GM19463 (cell line): Measurements from ENCODE around the gene HSPB1.
"Not testable (repeated sequence)": the region's sequence is repeated elsewhere in the genome, so short reads cannot be mapped to it uniquely, and the experiment has no call there.

Experiments
- ATAC-seq: cut with Tn5 transposase; IDR thresholded peaks from one replicate; pipeline ENCODE4 v1.9.1; 2021; ENCODE audit warnings: mild to moderate bottlenecking, moderate library complexity; ENCODE audit not compliant: unreplicated experiment

Gene HSPB1

GRCh38 chr7:76302347-76303201 lies at the start of gene HSPB1:
HSPB1 (plus strand) TSS chr7:76302673; CDS start chr7:76302713, 40 bp downstream.
- ATAC-seq = peak; percentile 68

GRCh38 chr7:76254781-76255180 lies 47.7 kb upstream of the HSPB1 start:
- ATAC-seq = no peak

- no peak for ATAC-seq
Observed at GRCh38 chr7:76257973-76258372, 44.5 kb upstream of the HSPB1 start.

GRCh38 chr7:76259124-76260093 lies 43.1 kb upstream of the HSPB1 start:
- no peak for ATAC-seq

GRCh38 chr7:76260171-76260703 lies 42.2 kb upstream of the HSPB1 start:
- no peak for ATAC-seq

GRCh38 chr7:76261329-76261728 lies 41.1 kb upstream of the HSPB1 start:
- ATAC-seq = no peak

GRCh38 chr7:76261931-76262330 lies 40.5 kb upstream of the HSPB1 start:
- no peak for ATAC-seq

GRCh38 chr7:76262683-76263402 lies 39.6 kb upstream of the HSPB1 start:
- peak; percentile 58 for ATAC-seq

GRCh38 chr7:76265299-76265698 lies 37.2 kb upstream of the HSPB1 start:
- no peak for ATAC-seq

GRCh38 chr7:76267107-76267893 lies 35.2 kb upstream of the HSPB1 start:
- ATAC-seq = no peak

- no peak for ATAC-seq
Observed at GRCh38 chr7:76267894-76268183, 34.6 kb upstream of the HSPB1 start.

GRCh38 chr7:76268376-76268775 lies 34.1 kb upstream of the HSPB1 start:
- no peak for ATAC-seq

GRCh38 chr7:76269895-76270294 lies 32.6 kb upstream of the HSPB1 start:
- no peak for ATAC-seq

GRCh38 chr7:76271384-76271783 lies 31.1 kb upstream of the HSPB1 start:
- ATAC-seq = not testable (repeated sequence)

- no peak for ATAC-seq
Observed at GRCh38 chr7:76272142-76272541, 30.3 kb upstream of the HSPB1 start.

GRCh38 chr7:76272851-76273497 lies 29.5 kb upstream of the HSPB1 start:
- ATAC-seq = no peak

- ATAC-seq = no peak
Observed at GRCh38 chr7:76273503-76273902, 29.0 kb upstream of the HSPB1 start.

- ATAC-seq = no peak
Observed at GRCh38 chr7:76278540-76278939, 23.9 kb upstream of the HSPB1 start.

- ATAC-seq = no peak
Observed at GRCh38 chr7:76280408-76280807, 22.1 kb upstream of the HSPB1 start.
